GM18868 (cell line): ENCODE measurements around the gene STYXL2.

Experiments
- ATAC-seq: cut with Tn5 transposase; IDR thresholded peaks from one replicate; pipeline ENCODE4 v1.9.1; 2021; ENCODE audit warnings: mild to moderate bottlenecking, moderate library complexity; ENCODE audit not compliant: unreplicated experiment

The STYXL2 gene

GRCh38 chr1:167077868-167078210, 16.0 kb upstream of the STYXL2 start:
- no peak for ATAC-seq

- ATAC-seq, result no peak
Measured at GRCh38 chr1:167081594-167082156, 12.2 kb upstream of the STYXL2 start.

- ATAC-seq, result no peak
Measured at GRCh38 chr1:167082511-167083027, 11.3 kb upstream of the STYXL2 start.

- no peak for ATAC-seq
Measured at GRCh38 chr1:167083066-167083665, 10.7 kb upstream of the STYXL2 start.

- no peak for ATAC-seq
Measured at GRCh38 chr1:167083871-167084270, 10.0 kb upstream of the STYXL2 start.

- peak; percentile 40 for ATAC-seq
Measured at GRCh38 chr1:167084757-167085156, 9.1 kb upstream of the STYXL2 start.

GRCh38 chr1:167086033-167086432, 7.8 kb upstream of the STYXL2 start:
- no peak for ATAC-seq

GRCh38 chr1:167086768-167087167, 7.1 kb upstream of the STYXL2 start:
- ATAC-seq, result no peak

GRCh38 chr1:167088746-167089417, 5.0 kb upstream of the STYXL2 start:
- no peak for ATAC-seq

GRCh38 chr1:167089939-167090313, 3.9 kb upstream of the STYXL2 start:
- ATAC-seq, result no peak

- ATAC-seq, result peak; percentile 83
Measured at GRCh38 chr1:167090314-167090942, 3.4 kb upstream of the STYXL2 start, which contains the start of gene GPA33. Gene GPA33, minus strand, starts transcription at chr1:167090377. Its CDS starts 90 bp downstream, at chr1:167090287.

GRCh38 chr1:167092653-167093052, 1.2 kb upstream of the STYXL2 start:
- ATAC-seq, result no peak

- no peak for ATAC-seq
Measured at GRCh38 chr1:167094690-167095089, 815 bp downstream of the STYXL2 start.

GRCh38 chr1:167095368-167095767, 1.5 kb downstream of the STYXL2 start:
- no peak for ATAC-seq

- ATAC-seq, result no peak
Measured at GRCh38 chr1:167099851-167100250, 6.0 kb downstream of the STYXL2 start.

- ATAC-seq, result no peak
Measured at GRCh38 chr1:167100730-167101129, 6.9 kb downstream of the STYXL2 start.

GRCh38 chr1:167101754-167102153, 7.9 kb downstream of the STYXL2 start:
- no peak for ATAC-seq

- ATAC-seq, result no peak
Measured at GRCh38 chr1:167102906-167103573, 9.2 kb downstream of the STYXL2 start.

- no peak for ATAC-seq
Measured at GRCh38 chr1:167104256-167104633, 10.4 kb downstream of the STYXL2 start.

- peak; percentile 37 for ATAC-seq
Measured at GRCh38 chr1:167105271-167106118, 11.6 kb downstream of the STYXL2 start.
